GM23248 (cell line): ENCODE results near the gene KRTAP19-8.

Source experiments
- EZH2 ChIP-seq: fragments of 200-600 bp; sonication (generic); IDR thresholded peaks from 2 replicates; pipeline ENCODE4 v1.6.1; 2018; ENCODE audit warnings: antibody characterized with exemption, mild to moderate bottlenecking; ENCODE audit not compliant: insufficient read depth, poor library complexity, severe bottlenecking
- EZH2phosphoT487 ChIP-seq: fragments of 200-600 bp; sonication (generic); IDR thresholded peaks from 2 replicates; pipeline ENCODE4 v1.6.1; 2018; ENCODE audit warnings: antibody characterized with exemption, moderate library complexity, mild to moderate bottlenecking, low read depth; ENCODE audit not compliant: insufficient read depth

- TF ChIP-seq EZH2: no peak
- no peak for TF ChIP-seq EZH2phosphoT487
Observed at GRCh38 chr21:30994932-30995331, 43.3 kb downstream of the KRTAP19-8 start.
